ENCODE measurements around the gene IL2RA.

GRCh38 chr10:6062101-6062771 is at the start of gene IL2RA:
- TF ChIP-seq CTCF (IDR thresholded peaks at IDR 0.05) (no peak), EZH2 (IDR thresholded peaks at IDR 0.05; ENCODE audit: borderline replicate concordance, insufficient read depth, low read depth, low read length, poor library complexity, severe bottlenecking) (no peak)
